ENCODE results near the gene APEH.

The APEH gene

DNA sequence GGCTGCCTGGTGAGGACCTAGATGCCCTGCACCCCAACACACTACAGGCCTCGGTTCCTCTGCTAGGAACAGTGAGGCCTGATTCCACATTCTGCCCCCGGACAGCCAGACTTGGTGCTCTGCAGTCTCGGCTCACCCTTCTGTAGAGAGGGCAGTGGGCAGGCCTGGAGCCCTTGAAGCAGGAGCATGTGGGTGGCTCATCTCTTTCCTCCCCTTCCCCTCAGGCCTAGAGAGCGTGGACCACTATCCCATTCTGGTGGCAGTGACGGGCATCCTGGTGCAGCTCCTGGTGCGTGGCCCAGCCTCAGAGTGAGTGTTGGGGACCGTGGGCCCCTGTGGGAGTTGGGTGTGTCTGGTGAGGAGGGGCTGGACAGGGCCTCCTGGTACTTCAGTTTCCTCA, 42.0 kb downstream of the APEH start:
- DNase-seq, result no peak

DNA sequence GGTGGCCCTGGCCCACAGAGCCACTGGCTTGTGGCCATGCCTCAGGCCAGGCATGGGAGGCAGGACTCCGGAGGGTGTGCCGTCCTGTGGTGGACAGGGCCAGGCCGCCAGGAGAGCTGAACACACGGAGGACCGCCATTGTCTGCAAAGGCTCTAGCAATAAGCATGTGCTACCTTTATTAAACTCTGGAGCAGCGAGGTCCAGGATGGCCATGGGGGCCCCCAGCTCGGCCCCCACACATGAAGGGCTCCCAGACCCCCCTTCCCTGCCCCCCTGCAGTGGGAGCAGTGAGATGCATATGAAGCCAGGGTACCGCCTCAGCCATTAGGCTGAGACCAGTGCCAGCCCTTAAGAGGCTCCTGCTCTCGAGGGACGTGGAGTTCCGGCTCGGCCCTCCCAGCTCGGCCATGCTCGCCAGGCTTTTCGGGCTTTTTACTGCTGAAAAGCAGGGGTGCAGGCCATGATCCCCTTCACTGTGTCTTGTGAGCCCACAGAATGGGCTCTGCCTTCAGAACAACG, 42.6 kb downstream of the APEH start:
- DNase-seq, result no peak

GRCh38 chr3:49717211-49717958, 43.2 kb downstream of the APEH start:
- DNase-seq, result no peak

DNA sequence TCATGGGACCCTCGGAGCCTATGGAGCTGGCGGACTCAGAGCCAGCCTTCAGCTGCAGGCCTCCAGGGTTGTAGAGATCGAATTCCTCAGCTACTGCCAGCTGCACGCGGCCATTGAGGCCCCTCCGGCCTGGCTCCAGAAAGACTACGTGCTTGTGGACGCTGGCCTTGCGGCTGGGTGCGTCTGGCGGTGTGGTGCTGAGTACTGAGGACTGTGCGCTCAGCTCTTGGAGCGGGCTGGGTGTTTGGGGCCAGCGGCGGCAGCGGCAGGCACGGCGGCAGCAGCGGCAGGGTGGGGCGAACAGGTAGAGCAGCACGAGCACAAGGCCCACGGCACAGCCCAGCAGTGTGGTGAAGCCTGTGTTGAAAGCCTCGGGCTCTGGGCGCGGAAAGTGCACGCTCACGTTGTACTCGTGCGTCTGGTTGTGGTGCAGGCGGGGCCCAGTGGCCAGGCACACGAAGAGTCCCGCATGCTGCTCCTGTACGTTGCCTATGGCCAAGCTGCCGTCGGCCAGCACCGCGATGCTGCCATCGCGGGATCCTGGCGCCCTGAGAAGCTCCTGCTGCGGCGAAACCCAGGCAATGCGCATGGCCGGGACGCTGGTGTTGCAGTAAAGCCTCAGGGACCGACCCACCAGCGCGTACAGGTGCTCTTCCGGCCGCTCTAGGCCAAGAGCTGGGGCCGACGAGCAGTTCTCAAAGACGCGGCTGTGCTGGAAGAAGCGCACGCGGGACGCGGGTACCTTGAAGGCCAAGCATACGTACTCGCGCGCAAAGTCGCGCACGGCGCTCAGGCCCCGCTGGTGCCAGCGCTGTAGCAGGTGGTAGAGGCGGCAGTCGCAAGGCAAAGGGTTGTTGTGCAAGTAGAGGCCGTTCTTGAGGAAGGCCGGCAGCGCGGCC, 44.1 kb downstream of the APEH start:
- peak; percentile 27 for DNase-seq

DNA sequence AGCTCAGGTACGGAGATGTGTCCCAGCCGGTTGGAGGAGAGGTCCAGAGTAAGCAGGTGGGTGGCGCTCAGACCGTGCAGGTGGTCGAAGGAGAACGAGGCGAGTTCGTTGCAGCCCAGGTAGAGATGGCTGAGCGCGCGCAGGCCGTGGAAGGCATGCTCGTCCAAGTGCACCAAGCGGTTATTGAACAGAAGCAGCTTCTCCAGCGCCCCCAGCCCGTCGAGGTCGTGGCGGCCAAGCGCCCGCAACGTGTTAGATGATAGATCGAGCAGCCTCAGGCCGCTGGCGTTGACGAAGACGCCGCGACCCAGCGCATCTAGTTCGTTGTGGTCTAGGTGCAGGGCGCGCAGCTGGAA, 44.7 kb downstream of the APEH start:
- DNase-seq, result no peak

DNA sequence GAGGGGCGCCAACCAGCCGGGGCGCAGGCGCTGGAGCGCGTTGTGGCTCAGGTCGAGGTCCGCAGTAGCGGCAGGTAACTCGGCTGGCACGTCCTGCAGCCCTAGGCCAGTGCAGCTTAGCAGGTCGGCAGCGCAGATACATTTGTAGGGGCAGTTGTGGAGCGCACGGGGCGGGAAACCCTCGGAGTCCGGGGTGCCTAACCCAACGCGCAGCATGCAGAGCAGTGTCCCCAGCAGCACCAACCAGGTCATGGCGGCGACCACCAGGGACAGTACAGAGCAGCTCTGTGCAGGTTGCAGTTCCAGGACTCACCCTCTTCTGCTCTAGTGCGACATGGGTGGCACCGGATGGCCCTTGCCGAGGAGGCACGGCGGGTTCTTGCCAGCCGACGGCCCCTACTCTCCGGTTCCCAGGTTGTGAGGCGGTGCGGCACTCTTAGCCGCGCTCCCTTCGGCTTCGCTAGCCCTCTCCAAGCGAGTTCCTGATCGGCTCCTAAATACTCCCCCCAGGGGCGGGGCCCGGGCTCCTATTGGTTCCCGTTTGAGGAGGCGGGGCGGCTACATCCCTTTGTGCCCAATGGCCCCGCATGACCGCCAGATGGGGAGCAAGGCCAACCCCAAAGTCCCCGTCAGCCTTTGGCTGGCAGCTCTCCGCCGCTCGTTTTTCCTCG, 45.2 kb downstream of the APEH start, which contains the start of gene AMIGO3:
AMIGO3 (minus strand) TSS at position 471 of the 671 bp plus-strand sequence; CDS start at position 252, 219 bp downstream.
- DNase-seq, result peak; percentile 97

DNA sequence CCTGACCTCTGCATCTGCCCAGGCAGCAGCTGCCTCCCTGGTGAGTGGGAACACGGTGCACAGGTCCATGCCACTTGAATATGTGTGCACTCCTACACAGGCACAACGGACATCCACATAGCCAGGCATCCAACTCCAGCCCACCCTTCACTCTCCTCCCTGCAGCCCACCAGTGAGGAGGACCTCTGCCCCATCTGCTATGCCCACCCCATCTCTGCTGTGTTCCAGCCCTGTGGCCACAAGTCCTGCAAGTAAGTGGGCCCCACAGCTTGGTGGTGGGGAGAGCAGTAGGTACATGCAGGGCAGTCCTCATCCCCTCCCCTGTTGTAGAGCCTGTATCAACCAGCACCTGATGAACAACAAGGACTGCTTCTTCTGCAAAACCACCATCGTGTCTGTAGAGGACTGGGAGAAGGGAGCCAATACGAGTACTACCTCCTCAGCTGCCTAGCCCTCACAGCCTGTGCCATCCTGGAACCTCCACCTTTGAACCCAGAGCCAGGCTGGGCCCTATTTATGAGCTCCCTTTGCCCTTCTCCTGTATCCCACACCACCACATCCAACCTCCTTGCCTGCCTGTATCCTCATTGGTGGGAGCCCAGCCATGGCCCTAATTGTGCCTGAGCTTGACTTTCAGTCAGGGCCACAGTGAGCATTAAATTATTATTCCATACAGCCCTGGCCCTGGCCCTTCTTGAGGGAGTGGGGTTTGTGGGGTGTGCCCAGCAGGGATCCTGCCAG, 46.9 kb downstream of the APEH start:
- DNase-seq, result no peak

DNA sequence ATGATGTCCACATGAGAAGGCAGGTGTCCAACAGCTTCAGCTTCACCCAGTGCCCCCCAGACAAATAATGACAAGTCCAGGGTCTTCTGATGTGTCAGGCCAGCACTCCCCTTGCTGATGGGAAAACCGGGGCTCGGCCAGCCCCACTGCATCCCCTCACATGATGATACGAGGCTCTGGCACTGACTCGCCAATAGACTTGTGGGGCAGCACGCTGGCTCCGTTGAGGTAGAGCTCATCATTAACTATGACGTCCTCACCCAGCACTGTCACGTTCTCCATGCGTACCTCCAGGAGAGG, 47.4 kb downstream of the APEH start:
- DNase-seq, result no peak

DNA sequence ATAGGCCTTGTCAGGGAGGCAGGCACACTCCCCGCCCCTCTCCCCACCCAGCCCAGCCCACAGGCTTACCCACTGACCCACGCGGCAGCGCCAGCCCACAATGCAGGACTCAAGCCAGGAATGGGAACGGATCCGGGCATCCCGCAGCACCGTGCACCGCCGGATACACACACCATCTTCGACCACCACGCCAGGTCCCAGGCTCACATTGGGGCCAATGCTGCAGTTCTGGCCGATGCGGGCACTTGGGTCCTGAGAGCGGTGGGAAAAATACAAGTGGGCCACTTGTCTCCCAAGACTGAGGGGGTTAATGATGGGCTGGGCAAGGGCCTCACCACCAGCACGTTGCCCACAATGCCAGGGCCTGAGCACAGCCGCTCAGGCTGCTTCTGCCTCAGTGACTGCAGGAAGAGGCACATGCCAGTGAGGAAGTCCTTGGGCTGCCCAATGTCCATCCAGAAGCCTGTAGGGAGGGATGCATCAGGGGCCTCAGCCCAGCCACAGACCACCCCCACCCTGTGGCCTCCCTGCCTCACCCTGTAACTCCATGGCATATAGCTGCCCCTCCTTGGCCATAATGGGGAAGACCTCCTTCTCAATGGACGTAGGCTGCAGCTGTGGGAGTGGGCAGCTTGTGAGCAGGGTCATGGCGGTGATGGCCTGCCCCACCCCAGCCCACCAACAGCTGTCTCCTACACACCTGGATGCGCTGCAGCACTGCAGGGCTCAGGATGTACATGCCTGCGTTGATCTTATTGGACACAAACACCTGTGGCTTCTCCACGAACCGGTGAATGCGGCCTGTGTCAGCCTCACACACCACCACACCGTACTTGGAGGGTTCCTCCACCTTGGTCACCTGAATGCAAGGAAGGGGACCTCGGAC, 48.0 kb downstream of the APEH start:
- no peak for DNase-seq

GRCh38 chr3:49722896-49723295, 48.7 kb downstream of the APEH start:
- no peak for DNase-seq

GRCh38 chr3:49723296-49723627, 49.1 kb downstream of the APEH start:
- peak; percentile 77 for DNase-seq

DNA sequence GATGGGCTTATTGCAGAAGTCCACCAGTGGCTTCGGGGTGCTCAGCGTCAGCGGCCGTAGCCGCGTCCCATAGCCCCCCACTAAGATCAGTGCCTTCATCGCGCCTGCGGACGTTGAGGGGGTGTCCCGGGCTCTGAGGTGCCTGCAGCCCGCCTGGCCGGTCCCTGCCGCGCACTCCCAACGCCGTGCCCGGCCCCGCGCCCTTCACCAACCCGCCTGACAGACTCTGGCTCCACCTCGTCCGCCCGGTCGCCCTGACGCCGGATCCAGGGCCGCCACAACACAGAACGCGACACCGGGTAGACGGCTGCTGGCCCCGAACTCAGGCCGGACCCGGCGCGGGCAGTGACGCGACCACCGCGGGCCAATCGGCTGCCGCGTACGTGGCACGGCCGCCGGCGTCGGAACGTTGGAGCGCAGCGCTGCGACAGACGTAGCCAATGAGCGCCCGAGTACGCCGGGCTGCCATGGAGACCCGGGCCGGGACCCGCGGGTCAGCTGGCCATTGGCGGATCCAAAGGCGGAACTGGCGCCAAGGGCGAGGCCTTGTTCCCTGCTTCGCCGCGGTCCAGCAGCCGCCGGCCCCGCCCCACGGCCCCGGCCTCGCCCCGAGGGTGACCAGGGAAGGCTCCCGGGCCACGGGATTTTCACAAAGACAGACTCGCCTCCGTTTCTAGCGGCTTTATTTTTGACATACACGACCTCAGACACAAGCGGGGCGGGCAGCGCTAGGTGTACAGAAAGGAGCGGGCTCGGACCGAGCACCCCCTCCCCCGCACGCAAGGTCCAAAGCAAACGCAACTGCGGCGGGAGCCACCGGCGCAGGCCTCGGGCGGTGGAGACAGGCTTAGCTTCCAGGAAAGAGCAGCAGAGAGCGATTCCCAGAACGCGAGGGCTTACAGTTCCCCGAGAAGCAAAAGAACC, 49.7 kb downstream of the APEH start, which contains the start of gene GMPPB:
GMPPB (minus strand) TSS at position 324 of the 924 bp plus-strand sequence; CDS start at position 99, 225 bp downstream.
- peak; percentile 97 for DNase-seq

DNA sequence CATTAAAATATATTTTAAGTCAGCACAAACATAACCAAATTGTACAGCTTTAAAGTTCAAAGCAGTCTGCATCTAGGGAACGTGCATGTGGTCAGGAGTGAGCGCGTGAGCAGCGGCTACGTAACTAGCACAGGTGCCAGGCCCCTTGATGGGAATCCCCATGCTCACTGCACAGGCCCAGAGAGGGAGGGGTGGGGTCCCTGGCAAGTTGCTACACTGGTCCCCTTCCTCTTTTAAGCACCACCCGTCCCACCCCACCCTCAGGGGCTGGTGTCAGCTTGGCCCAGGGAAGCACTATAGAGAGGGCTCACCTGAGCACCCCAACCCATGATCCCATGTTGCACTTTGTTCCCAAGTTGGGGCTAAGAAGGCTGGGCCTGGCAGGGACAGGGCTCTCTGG, 50.4 kb downstream of the APEH start:
- DNase-seq, result peak; percentile 44

GRCh38 chr3:49725906-49726681, 51.9 kb downstream of the APEH start:
- DNase-seq, result no peak

- no peak for DNase-seq
These were observed 53.2 kb downstream of the APEH start for GRCh38 chr3:49727154-49727923.

DNA sequence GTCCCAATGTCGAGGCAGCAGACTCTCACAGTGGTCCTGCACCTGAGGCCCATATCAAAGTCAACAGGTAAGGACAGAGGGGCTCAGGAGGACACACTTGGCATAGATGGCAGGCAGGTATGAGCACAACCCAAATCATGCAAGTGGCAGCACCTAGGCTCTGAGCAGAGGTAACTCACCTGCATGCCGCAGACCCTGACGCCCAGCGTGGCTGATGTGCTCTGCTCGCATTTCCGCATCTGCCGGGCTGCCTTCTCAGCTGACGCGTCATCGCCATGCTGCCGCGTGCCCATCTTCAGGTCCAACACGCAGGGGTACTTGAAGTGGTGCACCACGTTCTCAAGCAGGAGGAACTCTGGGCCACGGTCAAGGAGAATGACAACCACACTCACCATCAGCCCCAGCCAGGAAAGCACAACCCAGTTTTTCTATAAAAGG, 53.8 kb downstream of the APEH start:
- no peak for DNase-seq

DNA sequence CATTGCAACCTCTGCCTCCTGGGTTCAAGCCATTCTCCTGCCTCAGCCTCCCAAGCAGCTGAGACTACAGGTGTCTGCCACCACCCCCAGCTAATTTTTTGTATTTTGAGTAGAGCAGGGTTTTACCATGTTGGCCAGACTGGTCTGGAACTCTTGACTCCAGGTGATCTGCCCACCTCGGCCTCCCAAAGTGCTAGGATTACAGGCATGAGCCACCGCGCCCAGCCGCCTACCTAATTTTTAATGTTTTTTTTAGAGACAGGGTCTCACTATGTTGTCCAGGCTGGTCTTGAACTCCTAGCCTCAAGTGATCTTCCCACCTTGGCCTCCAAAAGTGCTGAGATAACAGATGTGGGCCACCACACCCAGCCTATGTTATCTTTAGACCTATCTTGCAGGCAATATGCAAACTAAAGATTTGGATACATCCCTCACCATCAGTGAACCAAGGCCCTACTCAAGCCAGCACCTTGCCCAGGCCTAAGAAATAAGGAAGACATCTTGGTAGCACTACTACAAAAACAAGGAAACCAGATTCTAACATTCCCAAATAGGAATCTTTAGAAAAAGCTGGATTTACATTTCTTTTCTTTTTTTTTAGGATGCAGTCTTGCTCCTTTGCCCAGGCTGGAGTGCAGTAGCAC, 55.9 kb downstream of the APEH start:
- DNase-seq, result no peak

DNA sequence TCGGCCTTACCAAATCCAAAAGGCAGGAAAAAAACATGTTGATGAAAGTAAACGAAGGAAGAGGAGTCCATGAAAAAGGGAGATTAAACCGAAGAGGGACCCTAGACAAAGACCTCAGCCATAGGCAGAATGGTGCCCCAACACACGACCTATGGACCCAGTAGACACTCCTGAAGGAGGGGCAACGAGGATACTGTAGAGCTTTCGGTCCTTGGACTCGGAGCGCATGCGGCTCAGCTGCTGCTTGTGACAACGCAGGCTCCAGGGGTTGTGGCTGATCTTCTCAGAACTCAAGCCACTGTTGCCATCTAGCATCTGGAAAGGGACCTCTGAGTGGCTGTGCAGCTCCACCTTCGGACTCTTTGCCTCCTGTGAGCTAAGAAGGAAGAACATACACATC, 58.4 kb downstream of the APEH start:
- DNase-seq, result no peak
